HuH-7 (cell line): ENCODE data around the gene DYSF.
A peak's percentile ranks its signal among the peaks of the same experiment; 100 is the strongest.

Experiments
- DNase-seq: peaks from one replicate; pipeline ENCODE4 v3.0.0; 2011; ENCODE audit warnings: low spot score

The DYSF gene

DNA sequence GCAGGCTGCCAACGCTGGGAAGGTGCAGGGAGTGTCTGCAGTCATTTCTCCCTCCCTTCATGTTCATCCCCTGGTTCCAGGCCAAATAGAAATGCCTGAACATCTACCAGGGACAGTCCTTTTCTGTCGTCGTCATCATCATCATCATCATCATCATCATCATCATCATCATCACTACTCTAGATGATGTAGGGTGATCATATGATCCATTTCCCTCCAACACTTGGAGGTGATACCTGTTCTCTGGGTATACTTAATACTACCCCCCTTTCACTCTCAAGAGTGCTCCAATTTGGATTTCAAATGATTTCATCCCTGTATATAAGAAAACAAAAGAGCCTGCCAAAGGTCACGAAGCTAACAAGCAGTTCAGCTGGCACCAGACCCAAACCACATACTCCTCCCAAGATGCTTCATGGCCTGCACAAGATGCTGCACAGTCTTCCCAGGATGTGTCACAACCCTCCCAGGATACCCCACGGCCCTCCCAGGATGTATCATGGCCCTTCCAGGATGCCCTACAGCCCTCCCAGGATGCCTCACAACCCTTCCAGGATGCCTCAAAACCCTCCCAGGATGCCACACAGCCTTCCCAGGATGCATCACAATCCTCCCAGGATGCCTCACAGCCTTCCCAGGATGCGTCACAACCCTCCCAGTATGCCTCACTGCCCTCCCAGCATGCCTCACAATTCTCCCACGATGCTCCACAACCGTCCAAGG, 257.9 kb downstream of the DYSF start:
- DNase-seq, result no peak

DNA sequence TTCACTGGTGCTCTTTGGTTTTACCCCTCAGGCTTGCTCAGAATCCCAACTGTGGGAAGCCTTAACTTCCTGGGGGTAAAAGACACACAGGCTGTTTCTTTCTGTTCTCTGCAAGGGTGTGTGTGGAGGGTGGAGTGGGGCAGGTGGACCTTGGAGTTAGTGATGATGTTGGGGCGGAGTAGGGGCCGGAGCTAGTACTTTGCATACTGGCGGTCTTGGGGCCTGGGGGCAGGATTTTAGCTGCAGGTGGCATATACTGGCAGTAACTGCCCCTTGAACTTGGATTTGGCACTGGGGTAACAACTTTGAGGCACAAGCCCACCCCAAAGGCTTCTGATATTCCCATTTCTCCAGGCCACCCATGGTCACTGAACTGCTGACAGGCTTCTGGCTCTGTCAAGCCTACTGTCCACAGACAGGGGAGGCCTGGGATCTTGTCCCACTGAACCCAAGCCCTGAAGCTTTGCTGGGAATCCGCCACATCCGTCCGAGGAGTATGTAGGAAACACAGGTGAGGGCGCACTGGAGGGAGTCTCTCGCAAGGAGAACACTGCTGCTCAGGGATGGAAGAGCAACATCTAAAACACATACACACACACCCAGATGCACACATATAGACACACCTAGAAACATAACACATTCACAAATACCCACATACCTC, 258.9 kb downstream of the DYSF start:
- no peak for DNase-seq

DNA sequence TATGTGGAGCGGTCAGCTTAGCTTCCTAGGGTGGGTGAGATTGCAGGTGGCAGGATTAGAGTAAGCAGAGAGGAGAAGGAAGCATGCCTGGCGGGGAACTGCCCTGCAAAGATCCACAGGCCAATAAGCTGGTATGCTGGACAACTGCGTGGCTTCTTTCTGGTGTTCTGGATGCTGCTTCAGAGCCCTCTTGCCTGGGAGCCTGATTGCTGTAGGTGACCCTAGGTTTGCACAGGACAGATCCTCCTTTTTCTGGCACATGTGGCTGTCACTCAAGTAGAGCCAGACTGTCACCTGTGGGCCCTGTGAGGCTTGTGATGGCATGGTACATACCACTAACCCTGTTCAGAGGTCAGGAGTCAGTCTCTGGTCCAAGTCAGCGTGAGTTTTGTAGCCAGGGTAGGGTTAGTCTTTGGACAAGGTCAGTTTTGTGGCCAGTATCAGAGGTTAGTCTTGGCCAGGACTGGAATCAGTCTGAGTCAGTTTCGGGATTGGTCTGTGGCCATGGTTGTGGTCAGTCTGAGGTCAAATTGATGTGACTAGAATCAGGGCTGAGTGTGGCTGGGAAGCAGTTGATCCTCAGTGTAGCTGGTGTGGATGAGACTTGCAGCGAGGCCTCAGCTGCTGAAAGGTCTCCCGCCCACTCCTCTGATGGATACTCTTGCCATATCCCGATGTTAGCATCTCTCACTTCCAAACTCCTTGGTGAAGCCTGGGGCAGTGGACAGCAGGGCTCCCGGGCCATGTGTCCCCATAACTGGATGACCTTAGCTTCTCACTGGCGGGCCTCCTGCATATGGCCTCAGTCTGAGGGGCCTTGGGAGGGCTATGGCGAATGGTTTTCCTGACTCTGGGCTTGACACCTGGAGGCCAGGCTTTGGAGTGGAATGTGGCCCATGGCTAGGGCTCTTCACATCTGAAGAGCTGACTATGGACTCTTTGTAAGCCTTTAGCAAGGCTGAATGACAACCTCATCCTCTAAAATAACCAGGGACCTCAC, 260.5 kb downstream of the DYSF start:
- no peak for DNase-seq

DNA sequence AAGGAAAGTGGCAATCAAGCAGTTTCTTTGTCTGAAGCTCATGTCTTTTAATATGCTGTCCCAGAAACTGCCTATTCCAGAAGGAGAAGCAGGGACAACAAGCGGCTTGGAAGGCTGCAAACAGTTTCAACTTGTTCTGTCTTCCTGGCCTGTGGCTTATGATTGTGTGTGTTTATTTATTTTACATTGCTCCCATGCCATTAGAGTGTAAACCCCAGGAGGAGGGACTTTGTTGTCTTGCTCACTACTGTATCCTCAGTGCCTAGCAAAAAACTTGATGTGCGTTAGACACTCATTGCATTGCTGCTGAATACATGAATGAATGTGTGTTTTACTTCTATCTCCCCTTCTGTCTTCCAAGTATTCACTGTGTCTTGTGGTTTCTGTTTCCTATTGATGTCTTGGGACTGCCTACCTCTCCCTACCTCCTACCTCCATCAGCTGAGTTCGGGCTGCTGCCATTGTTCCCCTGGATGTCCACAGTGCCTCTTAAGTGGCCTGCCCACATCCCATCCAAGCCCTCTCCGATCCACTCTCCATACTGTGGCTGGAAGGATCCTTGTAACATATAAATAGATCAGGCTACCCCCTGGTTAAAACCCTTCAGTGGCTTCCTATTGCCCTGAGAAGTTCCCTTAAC, 261.4 kb downstream of the DYSF start:
- no peak for DNase-seq

DNA sequence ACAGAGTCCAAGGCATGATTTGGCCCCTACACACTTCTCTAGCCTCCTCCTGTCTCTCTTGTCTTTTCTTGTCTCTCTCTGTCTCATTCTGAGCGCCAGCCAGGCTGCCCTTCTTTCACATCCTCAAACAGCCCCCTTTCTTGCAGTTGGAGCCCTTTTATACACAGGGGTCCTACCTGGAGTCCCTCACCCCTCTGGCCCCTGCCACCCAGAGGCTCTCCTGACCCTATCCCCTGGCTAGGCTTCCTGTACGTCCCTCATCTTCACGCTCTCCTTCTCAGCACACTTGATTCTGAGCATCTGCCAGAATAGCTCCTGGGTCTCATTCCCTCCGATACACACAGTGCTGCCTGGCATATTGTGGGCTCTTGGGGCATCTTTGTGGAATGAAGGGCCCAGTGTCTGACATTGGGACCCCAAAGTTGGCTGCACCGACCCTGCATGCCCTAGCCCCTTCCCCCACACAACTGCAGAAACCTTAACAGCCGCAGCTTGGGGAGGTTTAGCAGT, 261.9 kb downstream of the DYSF start:
- DNase-seq, result no peak

DNA sequence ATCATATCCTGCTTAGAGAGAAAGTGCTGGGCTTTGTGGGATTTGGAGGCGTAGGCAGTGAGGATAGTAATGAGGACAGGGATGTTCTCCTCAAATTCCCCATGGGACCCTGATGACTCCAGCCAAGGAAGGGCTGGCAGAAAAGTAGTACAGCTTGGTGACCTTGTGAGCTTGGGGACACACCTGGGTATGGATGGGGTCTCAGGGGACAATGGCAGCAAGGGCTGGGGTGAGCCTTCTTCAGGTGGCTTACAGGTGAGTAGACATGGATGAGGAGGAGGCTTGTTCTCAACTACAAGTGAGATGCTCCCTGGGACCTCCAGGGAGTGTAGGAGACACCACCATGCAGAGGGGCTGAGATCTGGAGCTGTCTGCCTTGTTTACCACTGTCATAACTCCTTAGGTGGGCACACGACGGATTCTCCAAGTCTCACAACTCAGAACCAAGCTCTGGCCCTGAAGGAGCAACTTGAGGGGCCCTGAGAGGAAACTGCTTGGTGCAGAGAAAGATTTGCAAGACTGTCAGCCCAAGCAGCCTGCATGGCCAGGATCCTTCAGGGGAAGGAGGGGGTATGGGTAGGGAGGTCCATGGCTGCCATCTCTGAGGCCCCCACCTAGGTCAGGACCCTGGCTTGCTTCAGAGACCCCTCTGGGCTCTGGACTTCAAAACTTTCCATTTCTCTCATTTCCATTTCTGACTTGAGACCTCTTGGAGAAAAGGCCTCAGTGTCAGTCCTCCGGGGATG, 262.8 kb downstream of the DYSF start:
- no peak for DNase-seq

DNA sequence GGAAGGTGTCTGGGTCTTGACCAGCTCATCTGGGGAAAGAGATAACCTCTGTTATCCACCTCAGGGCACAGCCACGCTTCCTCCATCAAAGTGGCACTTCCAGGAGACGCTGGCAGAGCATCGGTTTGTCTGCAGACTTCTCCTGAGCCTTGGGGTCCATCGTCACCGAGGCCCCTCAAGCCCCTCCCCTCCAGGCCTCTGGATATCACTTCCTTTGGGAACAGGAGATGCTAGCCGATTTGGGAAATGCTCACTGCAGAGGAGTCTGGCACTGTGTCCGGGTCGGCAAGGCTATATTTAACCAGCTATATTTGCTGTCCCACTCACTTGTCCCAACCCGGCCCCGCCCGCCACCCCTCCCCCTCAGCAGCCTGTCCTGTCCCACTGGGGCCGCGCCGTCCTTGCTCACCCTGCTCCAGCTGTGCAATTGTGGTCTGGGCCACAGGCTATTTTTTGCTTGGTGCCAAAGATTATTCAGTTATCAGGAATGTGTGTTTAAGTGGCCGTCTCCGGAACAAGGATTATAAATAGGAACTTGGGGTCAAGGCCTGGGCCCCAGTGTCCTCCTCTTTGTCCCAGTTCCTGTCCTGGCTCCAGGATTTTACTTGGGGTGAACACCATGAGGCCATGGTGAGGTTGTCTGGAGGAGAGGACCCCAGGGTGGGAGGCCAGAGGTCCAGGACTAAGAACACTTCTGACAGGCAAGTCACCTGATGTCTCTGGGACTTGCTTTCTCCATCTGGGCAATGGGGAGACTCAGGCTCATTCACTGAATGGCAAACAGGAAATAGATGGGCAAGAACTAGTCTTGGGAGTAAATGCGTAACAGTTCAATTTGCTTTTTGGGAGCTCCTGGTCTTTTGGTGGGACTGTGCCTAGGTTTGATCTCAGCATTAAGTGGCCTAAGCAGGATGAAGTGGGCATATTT, 263.6 kb downstream of the DYSF start:
- DNase-seq, result peak; percentile 71

DNA sequence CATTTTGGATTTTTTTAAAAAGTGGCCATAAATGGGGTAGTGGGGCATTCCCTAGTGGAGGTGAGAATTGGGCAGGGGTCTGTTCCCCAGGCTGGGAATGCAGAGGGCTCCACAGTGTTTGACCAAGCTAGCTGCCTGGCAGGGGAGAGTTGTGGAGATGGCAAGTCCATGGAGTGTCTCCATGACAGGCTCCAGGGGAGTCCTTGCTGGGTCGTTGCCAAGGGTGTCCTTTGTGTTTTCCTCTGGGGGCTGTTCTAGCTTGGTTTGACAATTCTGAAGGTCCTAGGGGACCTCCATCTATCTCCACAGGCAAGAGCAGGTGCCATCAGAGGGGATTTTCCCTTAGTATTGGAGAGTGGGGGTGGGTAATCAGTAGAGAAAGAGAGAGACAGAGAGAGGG, 265.3 kb downstream of the DYSF start:
- DNase-seq, result no peak

DNA sequence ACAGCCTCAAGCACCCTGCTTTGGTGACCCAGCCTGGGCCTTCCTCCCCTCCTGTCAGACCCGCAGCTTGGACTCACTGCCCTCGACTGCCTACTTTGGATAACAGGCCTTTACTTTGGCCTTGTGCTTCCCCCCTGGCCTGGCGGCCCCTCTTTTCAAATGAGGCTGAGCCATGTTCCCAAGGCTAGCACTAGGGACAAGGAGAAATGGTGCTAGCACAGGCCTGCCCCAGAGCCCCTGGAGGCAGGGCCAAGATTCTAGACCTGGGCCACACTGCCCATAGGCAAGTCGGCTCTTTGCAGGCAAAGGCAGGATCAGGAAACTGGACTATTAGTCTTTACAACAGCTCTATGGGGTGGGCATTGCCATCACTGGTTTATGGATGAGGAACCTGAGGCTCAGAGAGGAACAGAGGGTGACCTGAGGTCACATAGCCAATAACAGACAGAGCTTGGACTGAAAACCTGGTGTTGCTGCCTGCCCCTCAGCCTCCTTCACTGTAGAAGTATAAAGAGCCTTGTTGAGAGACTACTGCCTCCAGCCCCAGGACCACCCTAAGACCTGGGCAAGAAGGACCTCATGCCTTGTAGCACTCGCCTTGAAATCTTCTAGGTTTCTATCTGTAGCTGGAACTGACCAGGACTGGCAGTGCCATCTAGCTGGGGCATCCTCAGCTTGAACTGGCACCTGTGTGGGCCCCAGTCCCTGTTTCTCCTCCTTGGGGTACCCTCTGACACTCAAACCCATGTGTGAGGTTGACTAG, 266.3 kb downstream of the DYSF start:
- DNase-seq, result no peak

DNA sequence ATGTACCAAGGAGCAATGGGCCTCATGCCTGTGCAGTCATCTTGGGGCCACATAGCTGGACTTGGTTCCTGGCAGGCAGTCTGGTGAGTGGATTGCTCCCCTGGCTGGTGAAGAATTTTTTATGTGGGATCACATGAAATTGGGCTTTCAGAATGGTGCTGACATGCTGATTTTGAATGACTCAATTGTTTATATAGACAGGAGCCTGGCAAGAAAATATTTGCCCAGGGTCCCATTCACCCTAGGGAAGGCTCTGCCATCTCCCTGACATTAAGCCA, 266.9 kb downstream of the DYSF start:
- no peak for DNase-seq

DNA sequence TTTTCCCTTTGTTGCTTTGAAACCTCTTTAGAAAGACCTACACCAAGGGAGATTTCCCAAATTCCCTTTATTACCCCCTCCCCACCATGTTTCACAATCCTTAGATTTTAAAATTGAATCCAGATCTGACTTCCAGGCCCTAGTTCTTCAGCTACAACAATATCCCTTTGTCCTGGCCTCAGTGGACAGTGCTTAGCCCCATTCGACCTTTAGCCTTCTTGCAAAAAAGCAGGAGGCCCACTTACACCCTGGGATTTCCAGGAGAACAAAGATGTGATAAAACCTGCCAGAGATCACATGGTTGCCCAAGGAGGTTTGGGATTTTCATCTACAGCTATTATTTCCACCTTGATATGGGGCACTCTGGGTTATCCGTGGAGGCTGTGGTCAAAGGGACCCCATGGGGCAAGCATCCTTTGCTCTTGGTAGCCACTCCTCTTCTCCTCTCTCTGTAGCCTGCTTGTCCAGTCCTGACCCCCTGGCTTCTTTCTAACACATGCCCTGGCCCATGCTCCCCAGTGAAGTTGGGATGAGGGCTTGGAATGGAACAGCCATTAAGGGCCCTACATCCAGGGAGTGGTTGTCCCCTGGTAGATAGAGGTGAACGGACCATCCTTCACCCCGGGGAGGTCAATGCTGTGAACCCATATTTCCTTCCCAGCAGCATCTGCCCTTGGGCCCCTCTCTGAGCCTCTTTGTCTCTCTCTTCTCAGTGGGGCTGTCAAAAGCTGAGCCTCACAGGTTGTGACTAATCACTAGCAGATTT, 267.4 kb downstream of the DYSF start:
- peak; percentile 62 for DNase-seq

DNA sequence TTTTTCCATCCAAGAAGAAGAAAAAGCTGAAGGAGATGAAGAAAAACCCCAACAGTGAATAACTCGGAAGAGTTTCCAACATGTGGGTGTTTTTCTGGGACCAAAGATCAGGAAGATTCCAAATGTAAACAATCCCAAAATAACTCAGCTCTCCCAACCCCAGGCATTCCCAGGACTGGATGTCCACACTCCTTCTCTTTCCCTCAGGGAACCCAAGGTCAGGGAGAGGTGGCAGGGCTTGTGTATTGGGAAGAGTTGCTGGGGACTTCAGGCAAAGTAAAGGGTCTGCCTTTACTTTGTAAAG, 268.0 kb downstream of the DYSF start:
- no peak for DNase-seq

DNA sequence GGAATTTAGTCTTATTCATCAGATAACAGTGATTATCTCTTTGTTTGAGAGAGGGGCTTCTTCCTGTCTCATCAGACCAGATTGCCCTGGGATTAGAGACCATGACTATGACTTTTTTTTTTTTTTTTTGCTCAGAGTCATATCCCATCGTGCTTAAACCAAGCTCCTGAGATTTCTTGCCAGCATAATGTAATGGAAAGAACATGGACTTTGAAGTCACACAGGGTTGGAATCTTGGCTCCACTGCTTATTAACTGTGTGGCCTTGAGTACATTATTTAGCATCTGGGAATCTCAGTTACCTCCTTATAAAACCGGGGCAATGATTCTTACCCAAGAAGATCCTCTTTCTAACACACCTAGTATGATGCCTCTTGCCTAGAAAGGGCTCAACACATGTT, 268.3 kb downstream of the DYSF start:
- no peak for DNase-seq

DNA sequence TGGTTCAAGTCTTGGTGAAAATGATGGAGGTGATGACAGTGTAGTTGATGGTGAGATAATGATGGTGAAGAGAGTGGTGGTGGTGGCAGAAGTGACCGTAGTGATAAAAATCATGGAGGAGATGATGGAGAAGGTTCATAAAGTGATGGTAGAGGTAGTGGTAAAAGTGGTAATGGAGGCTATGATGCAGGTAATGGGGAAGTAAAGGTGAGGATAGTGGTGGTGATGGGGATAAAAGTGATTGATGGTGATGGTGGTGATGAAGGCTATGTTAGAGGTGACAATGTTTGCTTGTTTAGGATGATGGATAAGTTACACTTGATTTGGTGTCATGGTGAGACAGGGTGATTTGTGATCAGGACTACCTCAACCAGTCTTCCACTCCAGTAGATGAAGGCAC, 268.9 kb downstream of the DYSF start:
- no peak for DNase-seq

DNA sequence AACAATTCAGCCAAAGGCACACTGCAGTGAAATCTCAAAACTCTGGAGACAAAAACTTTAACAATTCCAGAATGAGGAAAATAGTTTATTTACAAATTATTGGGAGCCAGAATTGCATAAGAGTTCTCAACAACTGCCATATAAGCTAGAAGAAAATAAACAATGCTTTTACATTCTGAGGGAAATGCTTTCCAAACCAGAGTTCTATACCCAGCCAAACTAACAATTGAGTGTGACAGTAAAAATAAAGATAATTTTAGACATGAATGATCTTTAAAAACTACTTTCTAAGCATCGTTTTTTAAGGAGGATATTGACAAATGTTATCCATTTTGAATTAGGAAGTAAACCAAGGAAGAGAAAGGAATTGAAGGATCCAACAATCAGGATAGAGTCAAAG, 271.4 kb downstream of the DYSF start:
- no peak for DNase-seq

DNA sequence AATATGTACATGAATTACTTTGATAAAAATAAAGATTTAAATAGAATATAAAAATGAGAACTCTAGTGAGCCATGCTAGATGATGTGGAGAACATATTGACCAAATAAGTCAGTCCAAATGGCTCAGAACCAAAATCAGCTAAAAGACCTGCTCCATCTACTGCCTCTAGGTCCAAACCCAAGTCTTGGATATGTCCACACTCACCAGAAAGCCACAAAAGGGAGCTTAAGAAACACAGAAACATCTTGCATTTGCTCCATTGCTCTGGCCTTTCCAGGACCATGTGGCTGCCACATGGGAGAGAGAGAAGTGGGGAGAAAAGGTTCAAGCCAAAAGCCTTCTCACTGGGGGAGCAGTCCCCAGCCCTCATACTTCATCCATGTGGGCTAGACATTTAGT, 272.5 kb downstream of the DYSF start:
- DNase-seq, result no peak

DNA sequence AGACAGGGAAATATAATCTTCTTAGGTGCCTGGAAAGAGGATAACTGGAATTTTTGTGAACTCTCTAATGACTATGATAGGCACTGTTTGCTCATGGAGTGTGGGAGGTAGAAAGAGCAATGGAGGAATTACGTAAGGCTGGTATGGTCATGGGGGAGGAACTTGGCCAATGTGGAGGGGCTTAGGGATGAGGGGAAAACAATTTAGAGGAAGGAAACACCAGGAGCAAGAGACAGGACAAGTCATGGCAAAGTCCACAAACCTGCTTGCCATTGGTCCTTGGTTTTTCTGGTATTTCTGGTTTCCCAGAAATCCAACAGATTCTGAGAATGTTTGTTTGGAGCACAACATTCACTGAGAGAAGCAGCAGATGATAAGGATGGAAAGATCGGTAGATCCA, 274.2 kb downstream of the DYSF start:
- DNase-seq, result no peak

DNA sequence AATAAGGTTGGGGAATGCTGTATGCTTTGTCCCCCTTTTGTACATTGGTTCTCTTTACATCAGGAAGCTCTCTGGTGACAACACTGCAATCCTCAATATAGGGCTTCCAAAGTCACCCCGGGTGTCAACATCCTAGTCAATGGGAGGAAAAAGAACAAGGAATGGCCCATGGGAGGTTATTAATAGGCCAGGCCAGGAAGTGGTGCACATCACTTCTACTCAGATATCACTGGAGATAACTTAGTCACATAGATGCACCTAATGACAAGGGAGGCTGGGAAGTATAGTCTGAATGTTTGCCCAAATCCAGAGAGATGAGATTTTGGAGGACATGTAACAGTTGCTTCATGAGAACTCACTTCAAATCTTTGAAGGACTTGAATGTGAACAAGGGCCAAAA, 274.7 kb downstream of the DYSF start:
- no peak for DNase-seq

DNA sequence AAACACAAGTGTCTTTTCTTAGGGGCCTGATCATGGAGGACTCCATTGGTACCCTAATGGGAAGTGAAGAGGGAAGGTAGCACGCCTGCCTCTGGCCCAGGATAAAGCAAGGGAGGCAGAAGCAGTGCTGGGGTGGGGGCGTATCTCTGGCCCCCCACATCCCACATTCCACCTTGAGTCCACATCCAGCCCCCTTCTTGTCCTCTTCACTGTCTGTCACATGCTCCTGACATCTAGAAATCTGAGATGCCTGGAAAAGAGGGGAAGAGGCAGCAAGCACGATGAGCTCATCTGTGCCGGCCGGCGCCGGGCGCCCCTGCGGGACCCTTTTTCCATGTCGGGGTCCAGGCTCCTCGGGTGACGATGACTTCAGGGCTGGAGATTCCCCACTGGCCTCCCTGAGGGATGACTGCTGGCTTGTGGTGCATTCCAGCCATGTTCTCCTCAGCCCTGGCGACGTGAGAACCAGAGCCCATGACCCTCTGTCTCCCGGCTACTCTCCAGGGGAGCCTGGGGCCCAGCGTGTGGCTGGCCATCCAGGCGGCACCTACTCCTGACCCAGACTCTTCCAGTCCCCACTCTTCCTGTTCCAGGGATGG, 277.5 kb downstream of the DYSF start:
- DNase-seq, result no peak
